Measurements from ENCODE around the gene RYR1.

The RYR1 gene

DNA sequence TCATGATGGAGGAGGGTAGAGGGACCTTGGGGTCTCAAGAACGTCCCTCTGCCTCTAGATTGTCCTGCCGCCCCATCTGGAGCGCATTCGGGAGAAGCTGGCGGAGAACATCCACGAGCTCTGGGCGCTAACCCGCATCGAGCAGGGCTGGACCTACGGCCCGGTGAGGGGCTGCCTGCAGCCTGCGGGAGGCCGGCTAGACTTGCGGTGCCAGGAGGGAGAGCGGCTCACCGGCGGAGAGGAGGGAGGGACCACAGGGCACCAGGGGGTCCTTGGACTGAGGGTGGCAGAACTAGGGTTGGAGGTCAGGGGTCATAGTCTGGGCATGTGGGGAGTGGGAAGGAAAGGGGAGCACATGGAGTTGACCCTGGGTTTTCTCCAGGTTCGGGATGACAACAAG is 29.9 kb downstream of the RYR1 start:
- Histone ChIP-seq H3K27ac (replicated peaks) (no peak overlapping the region), H3K27me3 (ENCODE audit: insufficient read depth, poor library complexity, severe bottlenecking) (no peaks in the 10 kb centered on the region), H3K4me3 (replicated peaks; ENCODE audit: insufficient read depth, low read length) (no peak overlapping the region)
- DNase-seq (ENCODE audit: low read depth in 1 of 2, low spot score in 1 of 2): no peak
- TF ChIP-seq POLR2AphosphoS5 (IDR thresholded peaks at IDR 0.05; ENCODE audit: low read depth) (no peak), SPI1 (IDR thresholded peaks at IDR 0.05; ENCODE audit: borderline replicate concordance, low read depth) (no peak)

DNA sequence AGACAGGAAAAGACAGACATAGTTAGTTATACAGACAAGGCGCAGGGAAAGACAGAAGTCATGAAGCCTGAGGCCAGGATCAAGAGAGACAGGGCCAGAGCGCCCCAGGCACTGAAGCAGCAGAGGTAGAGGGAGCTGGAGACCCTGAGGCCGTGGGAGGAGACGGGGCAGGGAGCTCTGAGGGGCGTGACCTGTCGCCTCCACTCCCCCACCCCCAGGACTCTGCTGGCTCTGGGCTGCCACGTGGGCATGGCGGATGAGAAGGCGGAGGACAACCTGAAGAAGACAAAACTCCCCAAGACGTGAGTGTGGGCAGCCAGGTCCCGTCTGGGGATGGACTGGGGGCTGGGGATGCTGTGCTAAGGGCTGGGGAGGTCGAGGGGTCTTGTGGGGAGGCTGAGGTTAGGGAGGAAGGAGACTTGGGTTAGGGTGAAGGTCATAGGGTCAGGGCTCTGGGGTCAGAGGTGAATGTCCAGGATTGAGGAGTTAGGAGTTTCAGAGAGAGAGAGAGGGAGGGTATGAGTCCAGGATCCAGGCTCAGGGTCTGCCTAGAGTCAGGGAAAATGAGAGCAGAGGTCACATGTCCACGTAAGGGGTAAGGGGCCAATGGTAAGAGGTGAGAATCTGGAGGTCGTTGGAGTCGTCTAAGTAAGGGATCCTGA is 31.1 kb downstream of the RYR1 start:
- Histone ChIP-seq H3K27ac (replicated peaks) (no peak overlapping the region), H3K4me3 (replicated peaks; ENCODE audit: insufficient read depth, low read length) (no peak overlapping the region), H3K27me3 (ENCODE audit: insufficient read depth, poor library complexity, severe bottlenecking) (no peaks in the 10 kb centered on the region)
- TF ChIP-seq GABPA (IDR thresholded peaks at IDR 0.05; ENCODE audit: low read depth): no peak
- TF ChIP-seq CTCF (IDR thresholded peaks at IDR 0.05; ENCODE audit: insufficient read depth, low read length): no peak
- TF ChIP-seq SPI1 (IDR thresholded peaks at IDR 0.05; ENCODE audit: borderline replicate concordance, low read depth): no peak
- TF ChIP-seq POLR2AphosphoS5 (IDR thresholded peaks at IDR 0.05; ENCODE audit: low read depth): no peak
- TF ChIP-seq, protein P1, sequence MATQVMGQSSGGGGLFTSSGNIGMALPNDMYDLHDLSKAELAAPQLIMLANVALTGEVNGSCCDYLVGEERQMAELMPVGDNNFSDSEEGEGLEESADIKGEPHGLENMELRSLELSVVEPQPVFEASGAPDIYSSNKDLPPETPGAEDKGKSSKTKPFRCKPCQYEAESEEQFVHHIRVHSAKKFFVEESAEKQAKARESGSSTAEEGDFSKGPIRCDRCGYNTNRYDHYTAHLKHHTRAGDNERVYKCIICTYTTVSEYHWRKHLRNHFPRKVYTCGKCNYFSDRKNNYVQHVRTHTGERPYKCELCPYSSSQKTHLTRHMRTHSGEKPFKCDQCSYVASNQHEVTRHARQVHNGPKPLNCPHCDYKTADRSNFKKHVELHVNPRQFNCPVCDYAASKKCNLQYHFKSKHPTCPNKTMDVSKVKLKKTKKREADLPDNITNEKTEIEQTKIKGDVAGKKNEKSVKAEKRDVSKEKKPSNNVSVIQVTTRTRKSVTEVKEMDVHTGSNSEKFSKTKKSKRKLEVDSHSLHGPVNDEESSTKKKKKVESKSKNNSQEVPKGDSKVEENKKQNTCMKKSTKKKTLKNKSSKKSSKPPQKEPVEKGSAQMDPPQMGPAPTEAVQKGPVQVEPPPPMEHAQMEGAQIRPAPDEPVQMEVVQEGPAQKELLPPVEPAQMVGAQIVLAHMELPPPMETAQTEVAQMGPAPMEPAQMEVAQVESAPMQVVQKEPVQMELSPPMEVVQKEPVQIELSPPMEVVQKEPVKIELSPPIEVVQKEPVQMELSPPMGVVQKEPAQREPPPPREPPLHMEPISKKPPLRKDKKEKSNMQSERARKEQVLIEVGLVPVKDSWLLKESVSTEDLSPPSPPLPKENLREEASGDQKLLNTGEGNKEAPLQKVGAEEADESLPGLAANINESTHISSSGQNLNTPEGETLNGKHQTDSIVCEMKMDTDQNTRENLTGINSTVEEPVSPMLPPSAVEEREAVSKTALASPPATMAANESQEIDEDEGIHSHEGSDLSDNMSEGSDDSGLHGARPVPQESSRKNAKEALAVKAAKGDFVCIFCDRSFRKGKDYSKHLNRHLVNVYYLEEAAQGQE (IDR thresholded peaks at IDR 0.05; ENCODE audit: insufficient replicate concordance, low read depth): no peak
- DNase-seq (ENCODE audit: low read depth in 1 of 2, low spot score in 1 of 2): no peak

GRCh38 chr19:38466050-38466449 is 32.6 kb downstream of the RYR1 start:
- no peak overlapping the region for H3K27ac ChIP-seq (replicated peaks)
- no peak for DNase-seq (ENCODE audit: low read depth in 1 of 2, low spot score in 1 of 2)
- H3K4me3 ChIP-seq (replicated peaks; ENCODE audit: insufficient read depth, low read length): no peak overlapping the region
- TF ChIP-seq CTCF (IDR thresholded peaks at IDR 0.05; ENCODE audit: insufficient read depth, low read length) (no peak), GABPA (IDR thresholded peaks at IDR 0.05; ENCODE audit: low read depth) (no peak), POLR2AphosphoS5 (IDR thresholded peaks at IDR 0.05; ENCODE audit: low read depth) (no peak), SPI1 (IDR thresholded peaks at IDR 0.05; ENCODE audit: borderline replicate concordance, low read depth) (no peak)
- TF ChIP-seq, protein P1 (IDR thresholded peaks at IDR 0.05; ENCODE audit: insufficient replicate concordance, low read depth): no peak
- H3K27me3 ChIP-seq (ENCODE audit: insufficient read depth, poor library complexity, severe bottlenecking): no peaks in the 10 kb centered on the region

DNA sequence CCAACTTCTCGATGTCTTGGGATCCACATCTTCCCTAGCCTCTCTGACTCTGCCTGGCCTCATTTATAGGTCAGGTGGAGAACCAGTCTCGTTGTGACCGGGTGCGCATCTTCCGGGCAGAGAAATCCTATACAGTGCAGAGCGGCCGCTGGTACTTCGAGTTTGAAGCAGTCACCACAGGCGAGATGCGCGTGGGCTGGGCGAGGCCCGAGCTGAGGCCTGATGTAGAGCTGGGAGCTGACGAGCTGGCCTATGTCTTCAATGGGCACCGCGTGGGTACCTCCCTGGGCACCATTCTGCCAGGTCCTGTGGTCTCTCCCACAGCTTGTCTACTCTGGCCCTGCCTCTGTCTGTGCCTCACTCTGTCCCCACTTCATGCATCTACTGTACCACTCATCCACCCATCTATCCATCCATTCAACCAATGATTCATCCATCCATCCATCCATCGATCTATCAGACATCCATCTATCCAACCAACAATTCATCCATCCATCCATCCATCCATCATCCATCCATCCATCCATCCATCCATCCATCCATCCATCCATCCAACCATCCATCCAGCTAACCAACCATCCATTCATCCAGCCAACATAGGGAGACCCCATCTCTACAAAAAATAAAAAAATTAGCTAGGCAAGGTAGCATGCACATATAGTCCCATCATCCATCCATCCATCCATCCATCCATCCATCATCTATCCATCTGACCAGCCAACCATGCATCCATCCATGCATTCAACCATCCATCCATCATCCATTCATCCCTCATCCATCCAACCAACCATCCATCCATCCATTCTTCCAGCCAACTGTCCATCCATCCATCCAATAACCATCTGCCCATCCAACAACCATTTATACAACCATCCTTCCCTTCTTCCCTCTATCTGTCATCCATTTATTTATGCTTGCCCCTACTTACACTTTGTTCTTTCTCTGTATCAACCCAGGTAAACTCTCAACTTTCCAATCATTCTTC is 34.3 kb downstream of the RYR1 start:
- no peak for DNase-seq (ENCODE audit: low read depth in 1 of 2, low spot score in 1 of 2)
- Histone ChIP-seq H3K27ac (replicated peaks) (no peak overlapping the region), H3K27me3 (ENCODE audit: insufficient read depth, poor library complexity, severe bottlenecking) (no peaks in the 10 kb centered on the region), H3K4me3 (replicated peaks; ENCODE audit: insufficient read depth, low read length) (no peak overlapping the region)
- TF ChIP-seq GABPA (IDR thresholded peaks at IDR 0.05; ENCODE audit: low read depth) (no peak), POLR2AphosphoS5 (IDR thresholded peaks at IDR 0.05; ENCODE audit: low read depth) (no peak), SPI1 (IDR thresholded peaks at IDR 0.05; ENCODE audit: borderline replicate concordance, low read depth) (no peak), CTCF (IDR thresholded peaks at IDR 0.05; ENCODE audit: insufficient read depth, low read length) (no peak)
- TF ChIP-seq, protein P1 (IDR thresholded peaks at IDR 0.05; ENCODE audit: insufficient replicate concordance, low read depth): no peak

Data from HL-60 (cell line).